Mucosa of stomach (tissue), 1 donor: ENCODE data around the gene SKAP1.

ENCODE experiments used
- H3K27me3 ChIP-seq: one replicate; pipeline ENCODE4 v1.7.0; 2013; ENCODE audit warnings: mild to moderate bottlenecking, low read length; ENCODE audit not compliant: control insufficient read depth, insufficient read depth
- H3K36me3 ChIP-seq: one replicate; pipeline ENCODE4 v1.7.0; 2013; ENCODE audit warnings: low read length; ENCODE audit not compliant: control insufficient read depth, insufficient read depth
- H3K4me1 ChIP-seq: one replicate; pipeline ENCODE4 v1.7.0; 2013; ENCODE audit warnings: mild to moderate bottlenecking, low read length; ENCODE audit not compliant: control insufficient read depth, insufficient read depth
- H3K4me3 ChIP-seq: one replicate; pipeline ENCODE4 v1.7.0; 2013; ENCODE audit warnings: low read length
- H3K9ac ChIP-seq: one replicate; pipeline ENCODE4 v1.7.0; 2013; ENCODE audit warnings: mild to moderate bottlenecking, low read length, moderate library complexity
- H3K9me3 ChIP-seq: one replicate; pipeline ENCODE4 v1.7.0; 2013; ENCODE audit warnings: mild to moderate bottlenecking, low read length, moderate library complexity; ENCODE audit not compliant: control insufficient read depth
- donor health status: Pancreatic carcinoma.

SKAP1 gene

DNA sequence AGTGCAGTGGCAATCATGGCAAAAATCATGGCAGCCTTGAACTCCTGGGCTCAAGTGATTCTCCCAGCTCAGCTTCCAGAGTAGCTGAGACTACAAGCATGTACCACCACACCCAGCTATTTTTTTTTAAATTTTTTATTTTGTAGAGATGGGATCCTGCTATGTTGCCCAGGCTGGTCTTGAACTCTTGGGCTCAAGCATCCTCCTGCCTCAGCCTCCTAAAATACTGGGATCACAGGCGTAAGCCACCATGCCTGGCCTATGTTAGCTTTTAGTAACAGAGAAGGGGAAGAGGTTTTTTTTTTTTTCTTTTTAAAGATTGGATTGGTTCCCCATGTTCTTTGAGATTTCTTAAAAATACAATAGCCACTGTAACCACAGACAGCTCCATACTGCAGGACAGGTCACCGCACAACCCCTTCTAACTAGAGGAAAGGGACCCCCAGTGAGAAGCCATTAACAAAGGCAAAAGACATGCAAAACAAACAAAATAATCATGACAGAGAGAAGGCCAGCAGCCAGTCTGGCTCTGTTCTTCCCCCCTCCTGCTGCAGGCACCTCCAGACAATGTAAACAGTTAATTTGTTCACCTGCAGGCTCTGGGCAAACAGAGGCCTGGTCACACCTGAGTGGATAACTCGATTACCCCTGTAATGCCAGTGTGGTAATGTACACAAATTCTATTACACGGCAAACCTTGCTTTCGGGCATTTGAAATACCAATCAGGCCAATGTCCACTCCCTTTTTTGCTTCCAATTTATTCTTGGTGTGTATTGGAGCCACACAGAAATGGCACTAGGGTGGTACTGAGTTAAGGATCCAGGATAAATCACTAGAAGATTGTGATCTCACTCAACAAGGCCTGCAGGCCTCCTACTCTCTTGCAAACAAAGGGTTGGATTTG lies 269.6 kb downstream of the SKAP1 start:
- Histone ChIP-seq H3K27me3 (no peaks in the 10 kb centered on the region), H3K36me3 (no peaks in the 10 kb centered on the region), H3K9ac (no peak overlapping the region), H3K9me3 (no peaks in the 10 kb centered on the region), H3K4me1 (peaks cover 30% of the 10 kb centered on the region), H3K4me3 (no peak overlapping the region)

DNA sequence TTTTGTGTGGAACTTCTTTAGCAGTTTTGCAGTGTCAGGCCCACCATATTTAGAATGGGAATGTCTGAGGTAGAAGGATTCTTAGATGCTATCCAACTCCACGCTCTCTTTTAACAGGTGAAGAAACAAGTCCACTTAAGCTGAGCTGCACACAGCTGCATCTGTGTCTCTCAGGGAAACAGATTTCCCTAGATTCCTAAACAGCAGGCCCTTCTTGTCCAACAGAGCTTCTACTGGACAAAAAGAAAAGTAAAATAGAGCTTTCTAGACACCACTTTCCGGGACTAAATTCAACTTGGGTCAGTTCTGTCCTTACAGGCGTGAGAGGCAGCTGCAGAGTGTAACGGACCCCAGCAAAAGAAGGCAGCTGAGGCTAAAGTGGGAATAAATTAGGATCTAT lies 270.8 kb downstream of the SKAP1 start:
- H3K9me3 ChIP-seq, result no peaks in the 10 kb centered on the region
- peaks cover 31% of the 10 kb centered on the region for H3K4me1 ChIP-seq
- H3K27me3 ChIP-seq, result no peaks in the 10 kb centered on the region
- no peaks in the 10 kb centered on the region for H3K36me3 ChIP-seq
- H3K4me3 ChIP-seq, result no peak overlapping the region
- H3K9ac ChIP-seq, result no peak overlapping the region

DNA sequence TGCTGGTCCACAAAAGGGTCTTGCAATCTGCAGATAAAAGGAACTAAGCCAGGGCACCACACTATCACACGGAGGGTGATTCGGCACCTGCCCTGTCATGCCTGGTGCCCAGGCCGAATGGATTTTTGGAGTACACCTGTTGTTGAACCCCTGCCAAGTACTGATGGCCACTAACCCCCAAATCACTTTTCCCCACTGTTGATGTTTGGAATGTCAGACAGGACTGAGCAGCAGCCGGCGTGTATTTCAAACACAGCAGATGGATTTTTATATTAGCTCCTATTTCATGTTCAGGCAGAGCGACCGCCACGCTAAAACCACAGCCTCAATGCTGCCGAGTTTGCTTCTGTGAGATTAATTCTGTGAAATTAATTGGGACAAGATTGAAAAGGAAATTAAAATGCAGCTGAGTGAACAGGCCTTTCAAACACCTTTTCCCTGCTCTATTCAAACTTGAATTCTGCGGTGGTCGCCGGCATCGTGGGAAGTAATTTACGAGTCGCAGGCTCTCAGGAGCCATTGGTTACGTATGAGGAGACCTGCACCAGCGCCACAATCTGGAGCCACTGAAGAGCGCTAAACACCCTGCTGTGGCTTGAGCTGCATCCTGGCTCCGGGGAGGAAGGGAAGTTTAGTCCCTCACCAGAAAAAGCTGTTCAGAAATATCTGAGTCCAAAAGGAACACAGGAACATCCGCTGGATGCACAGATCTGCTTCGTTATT lies 274.0 kb downstream of the SKAP1 start:
- peaks cover 16% of the 10 kb centered on the region for H3K4me1 ChIP-seq
- H3K27me3 ChIP-seq, result peaks cover 9% of the 10 kb centered on the region
- no peaks in the 10 kb centered on the region for H3K36me3 ChIP-seq
- H3K4me3 ChIP-seq, result no peak overlapping the region
- H3K9ac ChIP-seq, result no peak overlapping the region
- H3K9me3 ChIP-seq, result no peaks in the 10 kb centered on the region

DNA sequence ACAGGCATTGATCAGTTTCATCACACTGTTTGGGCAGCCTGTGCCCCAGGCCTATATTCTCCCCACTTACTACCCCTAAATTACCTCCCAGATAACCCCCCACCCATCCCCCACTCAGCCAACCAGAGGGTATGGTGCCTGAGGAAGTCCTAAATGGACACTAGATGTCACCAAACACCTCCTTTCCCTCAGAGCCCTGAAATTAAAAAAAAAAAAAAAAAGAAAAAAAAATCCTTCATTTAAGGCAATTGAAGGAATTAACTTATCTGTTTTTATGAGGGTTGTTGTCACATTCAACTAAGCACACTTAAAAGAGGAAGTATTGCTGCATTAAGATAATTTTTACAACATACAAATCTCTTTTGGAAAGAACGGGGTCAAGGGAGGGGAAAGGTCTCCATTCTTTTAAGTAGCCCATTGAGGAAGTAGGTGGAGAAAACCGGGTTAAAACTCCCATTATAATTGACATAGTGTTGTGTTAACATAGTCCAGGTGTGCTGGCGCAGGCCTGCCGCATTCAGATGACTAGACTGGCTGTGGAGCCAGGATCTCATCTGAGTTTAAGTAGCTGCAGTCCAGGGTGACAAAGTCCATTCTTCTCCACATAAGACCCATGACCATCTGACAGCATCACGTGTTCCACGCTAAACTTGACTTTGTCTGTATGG lies 276.2 kb downstream of the SKAP1 start:
- Histone ChIP-seq H3K9ac (no peak overlapping the region), H3K27me3 (peaks cover 27% of the 10 kb centered on the region), H3K36me3 (no peaks in the 10 kb centered on the region), H3K9me3 (no peaks in the 10 kb centered on the region), H3K4me3 (no peak overlapping the region), H3K4me1 (peaks cover 7% of the 10 kb centered on the region)

DNA sequence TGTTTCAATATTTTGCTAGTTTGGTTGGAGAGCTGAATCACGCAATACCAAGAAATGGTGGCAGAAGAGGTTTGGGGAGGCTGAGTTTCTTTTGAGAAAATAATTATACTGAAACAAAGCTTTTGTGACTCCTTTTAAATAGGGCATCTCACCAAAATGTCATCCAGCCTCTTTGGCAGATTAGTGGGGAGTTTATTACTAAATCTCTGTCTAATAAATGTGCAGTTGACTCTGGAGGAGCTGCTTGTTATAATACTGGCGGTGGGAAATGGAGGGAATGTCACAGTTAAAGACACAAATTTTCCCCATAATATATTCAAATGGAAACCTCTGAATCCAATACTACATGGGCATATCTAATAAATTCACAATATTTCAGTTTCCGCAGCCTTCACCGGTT lies 277.7 kb downstream of the SKAP1 start:
- H3K4me3 ChIP-seq, result no peak overlapping the region

DNA sequence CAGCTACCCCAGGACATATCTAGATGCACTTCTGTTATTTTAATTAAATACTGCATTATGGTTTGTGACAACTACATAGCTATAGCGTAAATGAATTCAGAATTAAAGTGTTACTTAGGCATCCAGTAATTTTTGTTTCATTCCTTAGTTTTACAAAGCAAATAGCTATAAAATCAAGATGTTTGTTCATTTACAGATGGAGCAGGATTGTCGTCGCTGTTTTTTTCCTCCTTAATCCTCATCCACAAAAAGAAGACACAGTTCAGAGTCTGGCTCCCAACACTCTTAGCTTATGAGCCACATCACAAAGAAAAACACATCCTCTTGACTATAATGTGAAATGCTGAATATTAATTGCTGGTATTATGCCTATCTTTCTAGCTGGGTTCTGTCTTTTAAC lies 278.8 kb downstream of the SKAP1 start:
- Histone ChIP-seq H3K4me3 (no peak overlapping the region), H3K27me3 (peaks cover 34% of the 10 kb centered on the region), H3K9ac (no peak overlapping the region), H3K4me1 (peaks cover 7% of the 10 kb centered on the region), H3K9me3 (no peaks in the 10 kb centered on the region), H3K36me3 (no peaks in the 10 kb centered on the region)

More for the DNA sequence above, 277.7 kb downstream of the SKAP1 start:
- H3K27me3 ChIP-seq, result peaks cover 34% of the 10 kb centered on the region
- H3K4me1 ChIP-seq, result peaks cover 7% of the 10 kb centered on the region
- H3K9me3 ChIP-seq, result no peaks in the 10 kb centered on the region
- no peaks in the 10 kb centered on the region for H3K36me3 ChIP-seq
- no peak overlapping the region for H3K9ac ChIP-seq

DNA sequence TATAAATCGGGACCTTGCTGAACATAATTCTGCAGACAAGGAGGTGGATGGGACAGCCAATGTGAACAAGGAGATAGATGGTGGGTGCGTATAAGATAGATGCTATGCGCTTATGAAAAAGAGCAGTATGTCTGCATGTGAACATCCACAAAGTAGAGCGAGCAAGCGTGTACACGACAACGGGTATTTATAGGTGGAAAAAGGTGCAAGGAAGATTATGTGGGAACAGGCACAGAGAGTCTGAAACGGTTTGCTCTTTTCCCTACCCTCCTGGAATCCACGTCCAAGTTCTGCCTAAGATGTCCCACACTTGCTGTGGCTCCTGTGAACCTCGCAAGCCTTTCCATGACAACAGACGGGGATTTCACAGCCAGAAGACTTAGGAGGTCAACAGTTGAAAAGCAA lies 279.4 kb downstream of the SKAP1 start:
- Histone ChIP-seq H3K36me3 (no peaks in the 10 kb centered on the region), H3K4me1 (peaks cover 7% of the 10 kb centered on the region), H3K9me3 (no peaks in the 10 kb centered on the region), H3K4me3 (no peak overlapping the region), H3K9ac (no peak overlapping the region), H3K27me3 (peaks cover 35% of the 10 kb centered on the region)

DNA sequence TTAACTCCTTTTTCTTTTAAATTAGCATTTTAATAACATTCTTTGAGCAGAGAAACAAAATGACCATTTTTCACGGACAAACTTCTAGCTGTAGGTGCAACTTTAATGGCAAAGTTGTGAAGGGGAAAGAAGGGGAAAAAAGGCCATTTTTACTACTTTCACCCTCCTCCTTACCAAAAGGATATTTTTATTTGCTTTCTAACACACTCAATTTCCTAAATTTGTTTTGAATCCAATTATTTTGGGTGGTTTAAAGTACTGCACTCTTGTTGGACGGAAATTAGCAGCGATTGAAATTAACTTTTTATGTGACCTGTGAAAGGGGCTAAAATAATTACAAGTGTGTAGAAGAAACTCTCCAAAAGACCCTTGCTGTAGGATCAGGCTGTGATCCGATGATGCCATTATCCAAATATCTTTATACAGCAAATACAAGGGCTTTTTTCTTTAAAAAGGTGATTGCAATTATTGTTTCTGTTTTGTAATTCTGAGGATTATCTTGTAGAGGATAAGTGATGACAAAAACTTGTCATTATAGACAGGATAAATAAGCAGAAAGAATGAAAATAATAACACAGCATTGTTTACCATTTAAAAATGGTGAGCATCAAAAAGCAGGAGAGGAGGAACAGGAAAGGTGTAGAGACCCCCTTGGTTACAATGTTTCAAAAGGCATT lies 280.1 kb downstream of the SKAP1 start:
- no peaks in the 10 kb centered on the region for H3K9me3 ChIP-seq
- H3K4me1 ChIP-seq, result peaks cover 7% of the 10 kb centered on the region
- H3K9ac ChIP-seq, result no peak overlapping the region
- no peak overlapping the region for H3K4me3 ChIP-seq
- H3K36me3 ChIP-seq, result no peaks in the 10 kb centered on the region
- peaks cover 39% of the 10 kb centered on the region for H3K27me3 ChIP-seq

DNA sequence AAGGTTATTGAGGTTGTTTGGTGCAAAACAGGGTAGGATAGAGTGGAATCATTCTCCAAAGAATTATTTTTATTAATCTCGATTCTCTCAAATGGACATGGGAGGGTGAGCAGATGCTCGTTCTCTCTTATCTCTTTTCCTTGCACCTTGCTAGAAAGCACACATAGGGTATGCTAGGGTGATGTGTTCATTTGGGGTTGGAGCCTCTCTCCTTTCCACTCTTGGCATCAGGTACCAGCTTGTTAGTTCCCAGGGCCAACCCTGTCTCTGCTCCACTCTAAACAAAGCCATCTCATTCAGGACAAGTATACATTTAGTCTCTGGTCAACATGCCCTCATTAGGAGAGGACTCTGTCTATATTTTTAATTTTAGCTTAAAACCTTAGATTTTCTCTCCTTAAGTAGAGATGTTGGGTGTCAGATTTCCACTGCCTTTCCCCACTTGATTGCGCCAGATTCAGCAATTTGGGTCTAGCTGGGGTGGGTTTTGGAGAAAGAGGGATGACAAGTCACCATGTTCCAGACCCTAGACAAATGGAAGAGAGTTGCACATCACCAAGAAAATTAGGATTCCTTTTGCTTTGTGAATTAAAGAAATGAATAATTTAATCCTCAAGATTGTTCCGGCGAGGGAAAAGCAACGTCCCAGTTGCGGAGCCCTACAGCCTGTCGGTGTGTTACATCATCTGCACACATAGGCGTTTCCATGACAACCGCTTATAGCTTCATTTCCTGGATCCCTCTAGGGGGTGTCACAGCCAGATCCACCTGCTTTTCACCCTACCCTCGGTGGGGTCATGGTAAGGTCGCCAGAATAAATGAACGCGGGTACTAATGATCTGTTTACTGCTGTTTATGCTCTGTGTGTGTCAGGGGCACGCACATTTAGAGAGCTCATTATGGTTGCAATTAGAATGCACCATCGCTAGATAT lies 280.9 kb downstream of the SKAP1 start:
- Histone ChIP-seq H3K27me3 (peaks cover 42% of the 10 kb centered on the region), H3K36me3 (no peaks in the 10 kb centered on the region), H3K4me1 (peaks cover 4% of the 10 kb centered on the region), H3K4me3 (no peak overlapping the region), H3K9me3 (no peaks in the 10 kb centered on the region), H3K9ac (no peak overlapping the region)

DNA sequence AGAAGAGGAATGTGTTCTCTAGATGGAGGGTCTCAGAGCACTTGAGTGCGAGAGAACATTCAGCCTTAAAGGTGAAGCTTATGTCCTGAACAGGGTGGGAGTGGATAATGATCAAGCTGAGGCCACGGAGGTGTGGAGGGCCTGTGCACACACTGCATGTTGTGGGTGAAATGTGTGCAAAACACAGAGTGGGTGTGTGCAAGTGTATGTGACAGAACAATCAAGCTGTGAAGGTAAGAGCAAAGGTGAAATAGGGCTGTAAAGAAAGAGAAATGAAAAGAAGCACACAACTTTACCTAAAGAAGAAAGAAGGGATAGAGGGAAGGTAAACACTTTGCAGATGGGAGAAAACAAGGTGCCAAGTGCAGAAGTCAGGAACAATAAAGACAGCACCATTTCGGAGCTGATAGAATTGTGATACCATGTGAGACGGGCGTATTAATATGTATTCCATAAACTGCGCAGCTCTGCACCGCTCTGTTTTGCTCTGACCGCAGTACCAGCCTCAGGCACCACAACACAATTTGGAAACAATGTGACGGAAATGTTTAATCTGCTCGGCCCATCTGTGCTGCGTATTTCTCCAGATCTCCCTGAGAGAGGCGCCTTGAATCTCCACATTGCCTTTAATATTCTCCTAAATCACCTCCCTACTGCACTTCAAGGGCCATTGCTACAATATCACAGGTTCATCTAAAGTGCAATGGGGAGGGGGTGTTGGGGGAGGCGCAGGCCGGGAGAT lies 281.8 kb downstream of the SKAP1 start:
- Histone ChIP-seq H3K9ac (no peak overlapping the region), H3K9me3 (no peaks in the 10 kb centered on the region), H3K36me3 (no peaks in the 10 kb centered on the region), H3K4me1 (no peaks in the 10 kb centered on the region), H3K4me3 (no peak overlapping the region), H3K27me3 (peaks cover 49% of the 10 kb centered on the region)
